ENCODE results near the gene GRPEL1. TPM values are rescaled to one million over a fixed set of nuclear protein-coding genes. Genes with fewer than 3 reads are reported as not detected.

Gene GRPEL1
- total RNA-seq, 1 donor from 2014 or later = 55.8 TPM

- peaks cover 30% of the 10 kb centered on the region for H3K4me1 Mint-ChIP-seq (ENCODE audit: low read depth, unreplicated experiment)
Observed at GRCh38 chr4:7045553-7045952, 22.3 kb downstream of the GRPEL1 start.

GRCh38 chr4:7044137-7044930 lies 23.5 kb downstream of the GRPEL1 start:
- Histone ChIP-seq H3K9ac (ENCODE audit: low read length) (peak overlapping the region; percentile 95), H3K4me1 (ENCODE audit: insufficient read depth, low read length) (peaks cover 21% of the 10 kb centered on the region), H2AFZ (ENCODE audit: low read depth, low read length) (peak overlapping the region; percentile 95), H3K4me2 (ENCODE audit: low read length) (peak overlapping the region; percentile 100), H3K36me3 (ENCODE audit: insufficient read depth, low read length) (no peaks in the 10 kb centered on the region), H3K4me3 (ENCODE audit: insufficient read depth, low read depth, low read length) (peak overlapping the region; percentile 86), H3K9me3 (ENCODE audit: insufficient read depth, low read depth, low read length) (no peaks in the 10 kb centered on the region), H4K20me1 (ENCODE audit: insufficient read depth, low read length) (peaks cover 55% of the 10 kb centered on the region), H3K27ac (ENCODE audit: low read depth, low read length) (peak overlapping the region; percentile 64), H3K27me3 (ENCODE audit: insufficient read depth, low read length) (no peaks in the 10 kb centered on the region), H3K79me2 (ENCODE audit: insufficient read depth, low read length) (peaks cover 58% of the 10 kb centered on the region)
- Mint-ChIP-seq H3K27me3 (ENCODE audit: low read depth, unreplicated experiment) (no peaks in the 10 kb centered on the region), H3K27ac (ENCODE audit: unreplicated experiment) (peak overlapping the region; percentile 41), H3K4me1 (ENCODE audit: low read depth, unreplicated experiment) (peaks cover 30% of the 10 kb centered on the region), H3K36me3 (ENCODE audit: low read depth, unreplicated experiment) (peaks cover 10% of the 10 kb centered on the region), H3K9me3 (ENCODE audit: unreplicated experiment) (no peaks in the 10 kb centered on the region), H3K4me3 (ENCODE audit: unreplicated experiment) (peak overlapping the region; percentile 90)
- DNase-seq (ENCODE audit: low read depth) (no peak), FAIRE-seq (no peak)
- no peak for TF ChIP-seq CTCF (IDR thresholded peaks at IDR 0.05; ENCODE audit: insufficient read depth, low read depth, low read length)
- TF ChIP-seq EZH2 (IDR thresholded peaks at IDR 0.05; ENCODE audit: insufficient read depth, low read length) = no peak

More at GRCh38 chr4:7045553-7045952, 22.3 kb downstream of the GRPEL1 start:
- Histone ChIP-seq H3K27me3 (ENCODE audit: insufficient read depth, low read length) (no peaks in the 10 kb centered on the region), H3K27ac (ENCODE audit: low read depth, low read length) (no peak overlapping the region), H3K9me3 (ENCODE audit: insufficient read depth, low read depth, low read length) (no peaks in the 10 kb centered on the region), H4K20me1 (ENCODE audit: insufficient read depth, low read length) (peaks cover 68% of the 10 kb centered on the region), H3K4me2 (ENCODE audit: low read length) (peak overlapping the region; percentile 100), H3K79me2 (ENCODE audit: insufficient read depth, low read length) (peaks cover 70% of the 10 kb centered on the region), H3K9ac (ENCODE audit: low read length) (no peak overlapping the region), H2AFZ (ENCODE audit: low read depth, low read length) (no peak overlapping the region), H3K4me1 (ENCODE audit: insufficient read depth, low read length) (peaks cover 21% of the 10 kb centered on the region), H3K4me3 (ENCODE audit: insufficient read depth, low read depth, low read length) (no peak overlapping the region), H3K36me3 (ENCODE audit: insufficient read depth, low read length) (no peaks in the 10 kb centered on the region)
- Mint-ChIP-seq H3K4me3 (ENCODE audit: unreplicated experiment) (peak overlapping the region; percentile 72), H3K36me3 (ENCODE audit: low read depth, unreplicated experiment) (peaks cover 10% of the 10 kb centered on the region), H3K27ac (ENCODE audit: unreplicated experiment) (peak overlapping the region; percentile 1), H3K9me3 (ENCODE audit: unreplicated experiment) (no peaks in the 10 kb centered on the region), H3K27me3 (ENCODE audit: low read depth, unreplicated experiment) (no peaks in the 10 kb centered on the region)
- FAIRE-seq = no peak
- no peak for DNase-seq (ENCODE audit: low read depth)
- TF ChIP-seq EZH2 (IDR thresholded peaks at IDR 0.05; ENCODE audit: insufficient read depth, low read length) = no peak
- no peak for TF ChIP-seq CTCF (IDR thresholded peaks at IDR 0.05; ENCODE audit: insufficient read depth, low read depth, low read length)
